HCT116 (cell line): ENCODE results near the gene MTHFD2L. TPM values are rescaled to one million over a fixed set of nuclear protein-coding genes. Genes with fewer than 3 reads are reported as not detected.

Experiments used
- ATAC-seq: fragments of 200-7000 bp; cut with Tn5 transposase; 2 replicates; pipeline ENCODE4 v1.9.1; 2020; ENCODE audit warnings: mild to moderate bottlenecking, moderate library complexity
- BruUV-seq: library from RNA; stranded (reverse); fragments of 400-500 nt; replicated peaks from 2 replicates; lab custom pipeline; 2021; lab: Mats Ljungman, UMichigan
- CTCF ChIA-PET: fragments of 300-600 bp; sonication (Branson Sonifier 250); formaldehyde crosslinking; loops from one replicate; lab custom pipeline; 2021; ENCODE audit warnings: antibody characterized with exemption; lab: Charles Lee
- POLR2A ChIA-PET: fragments of 300-600, 350-600 bp; sonication (Branson Sonifier 250); formaldehyde crosslinking; loops from one replicate; lab custom pipeline; 2021; ENCODE audit warnings: antibody characterized with exemption; lab: Charles Lee
- RAD21 ChIA-PET, 2 experiments: fragments of 300-600 bp; sonication (Branson Sonifier 250); formaldehyde crosslinking; loops; one replicate each; lab custom pipeline; 2023; ENCODE audit warnings: low total read pairs in 2 of 2; ENCODE audit not compliant: uncharacterized antibody in 2 of 2, unreplicated experiment in 2 of 2, low non-redundant PET in 1 of 2; lab: Charles Lee
- DNase-seq: peaks from one replicate; pipeline ENCODE4 v3.0.0-alpha.2; 2010; ENCODE audit warnings: low read depth, low spot score
- H2AFZ ChIP-seq: fragments of 200-600 bp; shearing (Covaris generic), sonication (generic); 2 replicates; pipeline ENCODE4 v1.6.1; 2017; ENCODE audit warnings: low read depth, mixed run types, mixed read lengths, antibody characterized with exemption, low read length; ENCODE audit not compliant: poor library complexity, severe bottlenecking
- H3K27ac ChIP-seq: 2 replicates; pipeline ENCODE4 v1.5.1; 2012; ENCODE audit warnings: low read depth, low read length
- H3K27me3 ChIP-seq: fragments of 200-600 bp; sonication (generic); 2 replicates; pipeline ENCODE4 v1.6.1; 2016; ENCODE audit warnings: mixed run types, low read length, mixed read lengths; ENCODE audit not compliant: insufficient read depth
- H3K36me3 ChIP-seq, 2 experiments: fragments of 200-500 bp in 1 of 2; fragments of 200-600 bp in 1 of 2; sonication (Bioruptor generic) in 1 of 2; sonication (generic) in 1 of 2; 2 replicates each; pipeline versions ENCODE4 v1.5.1 to v1.6.1; 2014 to 2016; ENCODE audit warnings: low read length in 2 of 2, inconsistent platforms in 1 of 2, mixed read lengths in 1 of 2, mixed run types in 1 of 2; ENCODE audit not compliant: insufficient read depth in 2 of 2, control insufficient read depth in 1 of 2
- H3K4me1 ChIP-seq, 2 experiments: fragments of 200-600 bp in 1 of 2; sonication (generic) in 1 of 2; 2 replicates each; pipeline versions ENCODE4 v1.5.1 to v1.6.1; 2012 to 2017; ENCODE audit warnings: low read length in 2 of 2, inconsistent platforms in 1 of 2, mild to moderate bottlenecking in 1 of 2, mixed read lengths in 1 of 2, mixed run types in 1 of 2, moderate library complexity in 1 of 2; ENCODE audit not compliant: insufficient read depth in 2 of 2, control insufficient read depth in 1 of 2
- H3K4me2 ChIP-seq: fragments of 200-600 bp; sonication (generic); 2 replicates; pipeline ENCODE4 v1.6.1; 2017; ENCODE audit warnings: mixed run types, low read length, mixed read lengths
- H3K4me3 ChIP-seq, 2 experiments: fragments of 200-600 bp in 1 of 2; sonication (generic) in 1 of 2; replicated peaks in 1 of 2; 2 replicates each; pipeline ENCODE4 v1.5.1; 2011 to 2016; ENCODE audit warnings: low read length in 2 of 2, control low read depth in 1 of 2, low read depth in 1 of 2, mild to moderate bottlenecking in 1 of 2, mixed read lengths in 1 of 2, mixed run types in 1 of 2
- H3K79me2 ChIP-seq: fragments of 200-600 bp; sonication (generic); 2 replicates; pipeline ENCODE4 v1.6.1; 2017; ENCODE audit warnings: mild to moderate bottlenecking, mixed run types, low read length, moderate library complexity, mixed read lengths; ENCODE audit not compliant: insufficient read depth
- H3K9ac ChIP-seq: fragments of 200-600 bp; sonication (generic); 2 replicates; pipeline ENCODE4 v1.6.1; 2016; ENCODE audit warnings: low read length, mixed read lengths
- H3K9me2 ChIP-seq: fragments of 200-600 bp; sonication (generic), shearing (Covaris generic); 2 replicates; pipeline ENCODE4 v1.6.1; 2017; ENCODE audit warnings: mixed run types, mild to moderate bottlenecking, moderate library complexity; ENCODE audit not compliant: insufficient read depth
- H3K9me3 ChIP-seq, 2 experiments: fragments of 200-500 bp in 1 of 2; fragments of 200-600 bp in 1 of 2; sonication (Bioruptor generic) in 1 of 2; sonication (generic) in 1 of 2; 2 replicates each; pipeline ENCODE4 v1.6.1; 2014 to 2017; ENCODE audit warnings: low read length in 2 of 2, mixed read lengths in 2 of 2, inconsistent platforms in 1 of 2, low read depth in 1 of 2, mild to moderate bottlenecking in 1 of 2, mixed run types in 1 of 2, moderate library complexity in 1 of 2; ENCODE audit not compliant: control insufficient read depth in 1 of 2, insufficient read depth in 1 of 2
- H4K20me1 ChIP-seq: fragments of 200-600 bp; sonication (generic), shearing (Covaris generic); 2 replicates; pipeline ENCODE4 v1.6.1; 2017; ENCODE audit warnings: mixed run types, mild to moderate bottlenecking, moderate library complexity; ENCODE audit not compliant: insufficient read depth
- CEBPB ChIP-seq: IDR thresholded peaks from 2 replicates; pipeline ENCODE4 v1.6.1; 2012; ENCODE audit warnings: low read depth
- EGR1 ChIP-seq: IDR thresholded peaks from 2 replicates; pipeline ENCODE4 v1.6.1; 2012; ENCODE audit warnings: low read depth
- ELF1 ChIP-seq: IDR thresholded peaks from 2 replicates; pipeline ENCODE4 v1.6.1; 2012; ENCODE audit warnings: low read depth, borderline replicate concordance
- MAX ChIP-seq: IDR thresholded peaks from 2 replicates; pipeline ENCODE4 v1.6.1; 2012
- POLR2A ChIP-seq: IDR thresholded peaks from 2 replicates; pipeline ENCODE4 v1.7.0; 2011; ENCODE audit warnings: borderline replicate concordance; ENCODE audit not compliant: insufficient read depth, insufficient read length; ENCODE audit errors: extremely low read depth
- POLR2AphosphoS5 ChIP-seq: IDR thresholded peaks from 2 replicates; pipeline ENCODE4 v1.6.1; 2011; ENCODE audit warnings: mild to moderate bottlenecking, low read depth, low read length, moderate library complexity
- REST ChIP-seq: IDR thresholded peaks from 2 replicates; pipeline ENCODE4 v1.6.1; 2012; ENCODE audit warnings: low read depth
- SIN3A ChIP-seq: IDR thresholded peaks from 2 replicates; pipeline ENCODE4 v1.6.1; 2012; ENCODE audit warnings: low read depth
- SRF ChIP-seq: IDR thresholded peaks from 2 replicates; pipeline ENCODE4 v1.6.1; 2012; ENCODE audit warnings: low read depth
- TCF7L2 ChIP-seq: IDR thresholded peaks from 2 replicates; pipeline ENCODE4 v1.7.0; 2011; ENCODE audit warnings: borderline replicate concordance, inconsistent platforms; ENCODE audit not compliant: insufficient read depth, insufficient read length; ENCODE audit errors: extremely low read depth
- ZBTB33 ChIP-seq: IDR thresholded peaks from 2 replicates; pipeline ENCODE4 v1.6.1; 2011; ENCODE audit warnings: mild to moderate bottlenecking, low read length, moderate library complexity; ENCODE audit not compliant: insufficient replicate concordance; ENCODE audit errors: extremely low read depth
- ZNF274 ChIP-seq: fragments of 200-500 bp; sonication (Bioruptor generic); IDR thresholded peaks from 2 replicates; pipeline ENCODE4 v1.6.1; 2014; ENCODE audit warnings: mild to moderate bottlenecking, low read depth, low read length, inconsistent platforms
- intact Hi-C: fragments of 100-400 bp; cut with micrococcal nuclease; formaldehyde crosslinking; loops from 2 replicates; pipeline ENCODE4 v1.10.0; 2022
- total RNA-seq: library from RNA; stranded (reverse); gene quantifications from one replicate; pipeline ENCODE4 v1.2.1, GENCODE V29; 2021; ENCODE audit not compliant: unreplicated experiment

MTHFD2L gene
- total RNA-seq, 1 experiment from 2014 or later, result 15.0 TPM

- no peak for ATAC-seq
- no peak for DNase-seq
- Histone ChIP-seq H3K9me3 (no peaks in the 10 kb centered on the region), H3K9ac (no peak overlapping the region), H2AFZ (no peak overlapping the region), H3K4me2 (no peak overlapping the region), H3K4me3 (no peak overlapping the region), H3K79me2 (peaks cover 91% of the 10 kb centered on the region), H3K27ac (no peak overlapping the region), H3K9me2 (no peaks in the 10 kb centered on the region), H3K36me3 (peaks cover 17 to 39% of the 10 kb centered on the region in 2 experiments), H4K20me1 (peaks cover 12% of the 10 kb centered on the region; the same call in 1 of the 2 replicates), H3K27me3 (no peaks in the 10 kb centered on the region), H3K4me1 (peaks cover 2 to 14% of the 10 kb centered on the region in 2 experiments; a peak in 3 of 4 replicates)
- TF ChIP-seq SRF (no peak), POLR2A (no peak), SIN3A (no peak), CEBPB (no peak)
- no TSS peak for BruUV-seq
- RAD21 ChIA-PET, result no interaction called here
- POLR2A ChIA-PET, result no interaction called here
- CTCF ChIA-PET, result interaction anchor here (0.7 kb wide), 1 partner anchor 516 kb away, joined by 3 read pairs; no protein-coding TSS in a partner anchor
- intact Hi-C loops, result no loop called here
Observed at GRCh38 chr4:74161666-74162450, 3.9 kb downstream of the MTHFD2L start.

- Histone ChIP-seq H2AFZ (no peak overlapping the region), H3K27ac (no peak overlapping the region), H3K9ac (no peak overlapping the region), H3K4me1 (peaks cover 0 to 10% of the 10 kb centered on the region in 2 experiments; a peak in 1 of 4 replicates), H3K4me3 (no peak overlapping the region), H3K36me3 (peaks cover 5 to 28% of the 10 kb centered on the region in 2 experiments), H4K20me1 (peaks cover 6% of the 10 kb centered on the region; the same call in 1 of the 2 replicates), H3K27me3 (no peaks in the 10 kb centered on the region), H3K79me2 (peaks cover 55% of the 10 kb centered on the region), H3K9me3 (no peaks in the 10 kb centered on the region), H3K4me2 (no peak overlapping the region), H3K9me2 (no peaks in the 10 kb centered on the region)
- ATAC-seq (no peak), DNase-seq (no peak)
- intact Hi-C loops, result no loop called here
- ChIA-PET POLR2A (no interaction called here), RAD21 (no interaction called here), CTCF (no interaction called here)
- TF ChIP-seq ZBTB33 (no peak), MAX (no peak), CEBPB (no peak), TCF7L2 (no peak), ELF1 (no peak), POLR2AphosphoS5 (no peak), ZNF274 (no peak), EGR1 (no peak), REST (no peak)
- no TSS peak for BruUV-seq
Observed at GRCh38 chr4:74166135-74166534, 8.2 kb downstream of the MTHFD2L start.
